HL-60 (cell line): ENCODE data around the gene DUSP2.

ENCODE experiments used
- DNase-seq, 2 experiments: peaks; one replicate each; pipeline ENCODE4 v3.0.0-alpha.2; 2010 to 2020; ENCODE audit warnings: low read depth in 1 of 2, low spot score in 1 of 2
- H3K27ac ChIP-seq: fragments of 250-450 bp; sonication (Bioruptor Pico); replicated peaks from 2 replicates; pipeline ENCODE4 v1.5.1; 2020; ENCODE audit warnings: mild to moderate bottlenecking, moderate library complexity
- H3K27me3 ChIP-seq: fragments of 250-450 bp; sonication (Bioruptor Pico); 2 replicates; pipeline ENCODE4 v1.5.1; 2021; ENCODE audit warnings: mild to moderate bottlenecking, moderate library complexity; ENCODE audit not compliant: insufficient read depth, poor library complexity, severe bottlenecking
- H3K4me3 ChIP-seq: replicated peaks from 2 replicates; pipeline ENCODE4 v1.5.1; 2011; ENCODE audit warnings: mild to moderate bottlenecking, control low read depth, low read length; ENCODE audit not compliant: insufficient read depth
- CTCF ChIP-seq: IDR thresholded peaks from one replicate; pipeline ENCODE4 v1.5.1; 2011; ENCODE audit warnings: low read length, control low read depth, inconsistent platforms; ENCODE audit not compliant: insufficient read depth
- GABPA ChIP-seq: IDR thresholded peaks from 2 replicates; pipeline ENCODE4 v1.6.1; 2012; ENCODE audit warnings: low read depth
- POLR2AphosphoS5 ChIP-seq: IDR thresholded peaks from 2 replicates; pipeline ENCODE4 v1.6.1; 2012; ENCODE audit warnings: low read depth
- SPI1 ChIP-seq: IDR thresholded peaks from 2 replicates; pipeline ENCODE4 v1.6.1; 2012; ENCODE audit warnings: low read depth, mild to moderate bottlenecking, borderline replicate concordance
- TF ChIP-seq, protein P1 (sequence below): IDR thresholded peaks from 2 replicates; pipeline ENCODE4 v1.6.1; 2012; ENCODE audit warnings: low read depth; ENCODE audit not compliant: insufficient replicate concordance

Gene DUSP2

DNA sequence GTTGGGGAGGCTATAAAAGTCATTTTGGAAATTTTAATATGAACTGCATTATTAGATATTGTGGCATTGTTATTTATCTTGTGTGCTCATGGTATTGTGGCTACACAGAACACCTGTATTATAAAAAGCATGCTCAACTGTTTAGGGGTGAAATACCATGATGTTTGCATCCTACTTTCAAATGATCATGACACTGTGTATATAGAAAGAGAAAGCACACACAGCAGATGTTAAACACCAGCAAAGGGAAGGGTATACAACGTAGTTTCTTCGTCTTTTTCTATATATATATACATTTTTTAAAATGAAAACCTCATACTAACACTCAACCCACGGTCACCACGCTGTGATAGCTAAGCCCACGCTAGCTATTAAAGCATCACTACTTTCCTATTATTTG, 36.3 kb upstream of the DUSP2 start:
- no peak for DNase-seq
- TF ChIP-seq CTCF (no peak), POLR2AphosphoS5 (no peak), GABPA (no peak), SPI1 (no peak)
- TF ChIP-seq, protein P1, sequence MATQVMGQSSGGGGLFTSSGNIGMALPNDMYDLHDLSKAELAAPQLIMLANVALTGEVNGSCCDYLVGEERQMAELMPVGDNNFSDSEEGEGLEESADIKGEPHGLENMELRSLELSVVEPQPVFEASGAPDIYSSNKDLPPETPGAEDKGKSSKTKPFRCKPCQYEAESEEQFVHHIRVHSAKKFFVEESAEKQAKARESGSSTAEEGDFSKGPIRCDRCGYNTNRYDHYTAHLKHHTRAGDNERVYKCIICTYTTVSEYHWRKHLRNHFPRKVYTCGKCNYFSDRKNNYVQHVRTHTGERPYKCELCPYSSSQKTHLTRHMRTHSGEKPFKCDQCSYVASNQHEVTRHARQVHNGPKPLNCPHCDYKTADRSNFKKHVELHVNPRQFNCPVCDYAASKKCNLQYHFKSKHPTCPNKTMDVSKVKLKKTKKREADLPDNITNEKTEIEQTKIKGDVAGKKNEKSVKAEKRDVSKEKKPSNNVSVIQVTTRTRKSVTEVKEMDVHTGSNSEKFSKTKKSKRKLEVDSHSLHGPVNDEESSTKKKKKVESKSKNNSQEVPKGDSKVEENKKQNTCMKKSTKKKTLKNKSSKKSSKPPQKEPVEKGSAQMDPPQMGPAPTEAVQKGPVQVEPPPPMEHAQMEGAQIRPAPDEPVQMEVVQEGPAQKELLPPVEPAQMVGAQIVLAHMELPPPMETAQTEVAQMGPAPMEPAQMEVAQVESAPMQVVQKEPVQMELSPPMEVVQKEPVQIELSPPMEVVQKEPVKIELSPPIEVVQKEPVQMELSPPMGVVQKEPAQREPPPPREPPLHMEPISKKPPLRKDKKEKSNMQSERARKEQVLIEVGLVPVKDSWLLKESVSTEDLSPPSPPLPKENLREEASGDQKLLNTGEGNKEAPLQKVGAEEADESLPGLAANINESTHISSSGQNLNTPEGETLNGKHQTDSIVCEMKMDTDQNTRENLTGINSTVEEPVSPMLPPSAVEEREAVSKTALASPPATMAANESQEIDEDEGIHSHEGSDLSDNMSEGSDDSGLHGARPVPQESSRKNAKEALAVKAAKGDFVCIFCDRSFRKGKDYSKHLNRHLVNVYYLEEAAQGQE, result no peak
- Histone ChIP-seq H3K27me3 (no peaks in the 10 kb centered on the region), H3K4me3 (no peak overlapping the region), H3K27ac (no peak overlapping the region)

DNA sequence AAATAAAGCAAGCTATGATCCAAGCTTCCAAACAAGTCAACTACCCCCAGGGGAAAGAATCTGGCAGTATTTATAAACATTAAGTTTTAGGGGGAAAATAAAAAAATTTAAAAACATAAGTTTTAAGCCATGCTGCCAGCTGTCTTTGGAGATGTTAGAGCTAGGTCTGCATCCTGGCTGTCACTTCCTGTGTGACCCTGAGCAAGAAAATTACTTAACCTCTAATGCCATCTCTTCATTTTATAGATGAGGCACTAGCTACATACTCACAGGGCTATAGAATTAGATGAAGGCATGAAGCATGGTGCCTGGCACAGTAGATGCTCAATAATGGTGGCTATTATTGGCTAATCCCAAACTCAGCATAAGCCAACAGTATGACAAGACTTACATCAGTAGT, 35.3 kb upstream of the DUSP2 start:
- TF ChIP-seq CTCF (no peak), SPI1 (no peak), GABPA (no peak), POLR2AphosphoS5 (no peak)
- TF ChIP-seq, protein P1, result no peak

GRCh38 chr2:96180002-96180401, 34.8 kb upstream of the DUSP2 start:
- Histone ChIP-seq H3K4me3 (no peak overlapping the region), H3K27ac (no peak overlapping the region), H3K27me3 (no peaks in the 10 kb centered on the region)
- TF ChIP-seq SPI1, result no peak
- TF ChIP-seq CTCF, result no peak
- DNase-seq, result no peak

More for the DNA sequence above, 35.3 kb upstream of the DUSP2 start:
- H3K27ac ChIP-seq, result no peak overlapping the region
- H3K27me3 ChIP-seq, result no peaks in the 10 kb centered on the region
- DNase-seq, result no peak
- no peak overlapping the region for H3K4me3 ChIP-seq

- H3K27me3 ChIP-seq, result no peaks in the 10 kb centered on the region
- no peak for DNase-seq
- H3K27ac ChIP-seq, result no peak overlapping the region
These were observed 31.4 kb upstream of the DUSP2 start for GRCh38 chr2:96176661-96177060.

More at GRCh38 chr2:96176661-96177060, 31.4 kb upstream of the DUSP2 start:
- TF ChIP-seq CTCF (no peak), GABPA (no peak), POLR2AphosphoS5 (no peak), SPI1 (no peak)
- TF ChIP-seq, protein P1, result no peak
- H3K4me3 ChIP-seq, result no peak overlapping the region
